Neuron (in vitro differentiated cells): ENCODE results near the gene CPSF4.
"Not testable (repeated sequence)": the region's sequence is repeated elsewhere in the genome, so short reads cannot be mapped to it uniquely, and the experiment has no call there.

Source experiments
- H2AFZ ChIP-seq: one replicate; pipeline ENCODE4 v1.6.1; 2013; ENCODE audit warnings: low read depth, mild to moderate bottlenecking, inconsistent platforms, low read length, moderate library complexity
- H3K27me3 ChIP-seq: one replicate; pipeline ENCODE4 v1.6.1; 2013; ENCODE audit warnings: low read length; ENCODE audit not compliant: insufficient read depth
- H3K36me3 ChIP-seq: one replicate; pipeline ENCODE4 v1.6.1; 2013; ENCODE audit warnings: low read length; ENCODE audit not compliant: insufficient read depth
- H3K4me1 ChIP-seq: one replicate; pipeline ENCODE4 v1.6.1; 2013; ENCODE audit warnings: low read length; ENCODE audit not compliant: insufficient read depth
- H3K4me3 ChIP-seq: 2 replicates; pipeline ENCODE4 v1.5.1; 2013; ENCODE audit warnings: mild to moderate bottlenecking, low read length, moderate library complexity
- H3K9me3 ChIP-seq: one replicate; pipeline ENCODE4 v1.6.1; 2013; ENCODE audit warnings: low read length

The CPSF4 gene

GRCh38 chr7:99419323-99420021 is 19.3 kb upstream of the CPSF4 start:
- Histone ChIP-seq H2AFZ (no peak overlapping the region), H3K36me3 (peaks cover 84% of the 10 kb centered on the region), H3K9me3 (peaks cover 5% of the 10 kb centered on the region), H3K4me1 (no peaks in the 10 kb centered on the region), H3K4me3 (no peak overlapping the region), H3K27me3 (no peaks in the 10 kb centered on the region)

DNA sequence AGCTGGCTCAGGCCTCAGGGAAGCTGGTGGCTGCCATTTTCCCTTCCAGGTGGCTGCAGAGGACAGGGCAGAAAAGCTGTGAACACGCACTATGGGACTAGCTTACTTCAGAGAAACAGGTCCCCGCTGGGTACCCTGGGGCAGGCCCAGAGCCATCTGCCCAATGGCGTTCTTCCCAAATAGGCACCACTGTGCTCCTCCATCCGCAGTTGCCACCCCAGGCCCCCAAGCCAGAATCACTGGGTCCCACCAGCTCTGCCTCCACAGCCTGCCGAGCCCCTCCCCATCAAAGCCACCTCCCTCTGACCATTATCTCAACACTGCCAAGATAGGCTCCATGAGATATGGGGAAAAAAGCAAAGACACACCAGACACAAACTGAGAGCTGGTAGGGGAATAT is 18.5 kb upstream of the CPSF4 start:
- Histone ChIP-seq H3K4me3 (no peak overlapping the region), H3K4me1 (no peaks in the 10 kb centered on the region), H3K27me3 (no peaks in the 10 kb centered on the region), H3K9me3 (peaks cover under 1% of the 10 kb centered on the region), H3K36me3 (peaks cover 84% of the 10 kb centered on the region), H2AFZ (no peak overlapping the region)

GRCh38 chr7:99420986-99421385 is 17.8 kb upstream of the CPSF4 start:
- H3K9me3 ChIP-seq: no peaks in the 10 kb centered on the region
- no peak overlapping the region for H2AFZ ChIP-seq
- no peaks in the 10 kb centered on the region for H3K4me1 ChIP-seq
- peaks cover 88% of the 10 kb centered on the region for H3K36me3 ChIP-seq
- H3K4me3 ChIP-seq: no peak overlapping the region
- no peaks in the 10 kb centered on the region for H3K27me3 ChIP-seq

- no peaks in the 10 kb centered on the region for H3K9me3 ChIP-seq
- H3K27me3 ChIP-seq: no peaks in the 10 kb centered on the region
- H3K4me1 ChIP-seq: no peaks in the 10 kb centered on the region
- H3K36me3 ChIP-seq: peaks cover 79% of the 10 kb centered on the region
- no peak overlapping the region for H2AFZ ChIP-seq
- H3K4me3 ChIP-seq: no peak overlapping the region
Measured at GRCh38 chr7:99422186-99422585, 16.6 kb upstream of the CPSF4 start.

GRCh38 chr7:99422625-99423024 is 16.1 kb upstream of the CPSF4 start:
- Histone ChIP-seq H2AFZ (no peak overlapping the region), H3K27me3 (no peaks in the 10 kb centered on the region), H3K9me3 (no peaks in the 10 kb centered on the region), H3K4me3 (no peak overlapping the region), H3K4me1 (no peaks in the 10 kb centered on the region), H3K36me3 (peaks cover 75% of the 10 kb centered on the region)

DNA sequence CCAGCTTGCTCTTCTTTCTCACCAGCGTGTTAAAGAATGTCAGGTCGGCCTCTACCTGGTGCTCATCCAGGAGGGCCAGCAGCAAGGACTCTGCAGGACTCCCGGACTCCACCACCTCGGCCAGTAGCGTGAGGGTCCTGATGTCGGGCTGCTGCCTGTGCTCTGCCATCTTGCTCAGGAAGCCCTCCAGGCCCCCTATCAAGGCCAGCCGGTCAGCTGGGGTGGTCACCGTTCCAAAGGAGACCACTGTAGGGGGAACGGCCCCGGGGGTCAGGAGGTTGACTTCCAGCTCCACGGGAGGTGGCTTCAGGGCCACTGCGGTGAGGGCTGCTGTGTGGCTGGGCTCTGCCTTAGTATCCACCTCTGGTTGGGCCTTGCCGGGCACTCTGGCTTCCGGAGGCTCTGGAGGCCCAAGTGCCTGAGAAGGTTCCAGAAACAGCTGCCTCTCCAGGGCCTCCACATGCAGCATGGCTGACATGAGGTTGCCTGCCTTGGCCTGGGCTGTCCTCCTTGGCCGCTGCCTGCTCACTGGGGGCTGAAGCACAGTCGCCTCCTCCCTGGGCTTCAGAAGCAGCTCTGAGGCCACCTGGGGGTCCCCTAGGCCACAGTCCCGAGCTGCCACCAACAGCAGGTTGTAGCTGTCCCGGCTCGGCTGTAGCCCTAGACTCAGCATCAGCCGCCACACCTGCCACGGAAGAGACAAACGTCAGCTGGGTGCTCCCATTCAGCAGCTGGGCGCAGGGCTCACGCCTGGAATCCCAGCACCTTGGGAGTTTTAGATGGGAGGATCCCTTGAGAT is 13.6 kb upstream of the CPSF4 start:
- H3K27me3 ChIP-seq: no peaks in the 10 kb centered on the region
- no peak overlapping the region for H2AFZ ChIP-seq
- H3K36me3 ChIP-seq: peaks cover 68% of the 10 kb centered on the region
- no peaks in the 10 kb centered on the region for H3K9me3 ChIP-seq
- no peak overlapping the region for H3K4me3 ChIP-seq
- H3K4me1 ChIP-seq: no peaks in the 10 kb centered on the region

DNA sequence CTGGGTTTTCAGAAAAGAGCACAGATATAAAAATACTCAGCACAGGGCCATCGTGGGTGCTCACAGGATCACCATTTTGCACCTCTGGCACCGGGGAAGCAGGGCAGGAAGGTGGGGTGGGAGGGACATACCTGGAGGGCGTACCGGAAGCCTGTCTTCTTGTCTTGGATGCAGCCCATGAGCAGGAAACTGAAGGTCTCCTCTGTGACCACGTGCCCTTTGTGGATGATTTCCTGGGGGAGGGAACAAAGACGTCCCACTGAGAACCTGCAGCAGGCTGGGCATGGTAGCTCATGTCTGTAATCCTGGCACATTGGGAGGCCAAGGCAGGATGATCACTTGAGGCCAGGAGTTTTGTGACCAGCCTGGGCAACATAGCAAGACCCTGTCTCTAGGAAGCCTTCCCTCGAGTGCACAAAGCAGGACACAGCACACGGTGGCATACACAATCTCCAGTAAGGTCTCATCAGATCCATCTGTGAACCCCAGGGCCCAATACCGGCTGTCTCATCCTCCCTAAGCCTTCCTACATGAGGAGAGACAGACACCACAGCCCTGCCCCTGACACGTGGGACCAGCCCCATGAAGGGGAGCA is 9.7 kb upstream of the CPSF4 start:
- Histone ChIP-seq H3K9me3 (no peaks in the 10 kb centered on the region), H3K4me3 (no peak overlapping the region), H3K27me3 (no peaks in the 10 kb centered on the region), H3K36me3 (peaks cover 67% of the 10 kb centered on the region), H2AFZ (no peak overlapping the region), H3K4me1 (no peaks in the 10 kb centered on the region)

GRCh38 chr7:99429756-99430155 is 9.0 kb upstream of the CPSF4 start:
- Histone ChIP-seq H3K36me3 (peaks cover 63% of the 10 kb centered on the region), H3K27me3 (no peaks in the 10 kb centered on the region), H3K4me3 (no peak overlapping the region), H3K4me1 (no peaks in the 10 kb centered on the region), H3K9me3 (no peaks in the 10 kb centered on the region), H2AFZ (no peak overlapping the region)

- H3K36me3 ChIP-seq: peaks cover 58% of the 10 kb centered on the region
- not testable (repeated sequence) for H2AFZ ChIP-seq, H3K4me3 ChIP-seq, H3K9me3 ChIP-seq, H3K4me1 ChIP-seq, H3K27me3 ChIP-seq
Measured at GRCh38 chr7:99431756-99432540, 6.8 kb upstream of the CPSF4 start.

- no peaks in the 10 kb centered on the region for H3K9me3 ChIP-seq
- H3K4me3 ChIP-seq: no peak overlapping the region
- H3K4me1 ChIP-seq: peaks cover 6% of the 10 kb centered on the region
- H2AFZ ChIP-seq: no peak overlapping the region
- H3K27me3 ChIP-seq: no peaks in the 10 kb centered on the region
- H3K36me3 ChIP-seq: peaks cover 58% of the 10 kb centered on the region
Measured at GRCh38 chr7:99433158-99433557, 5.6 kb upstream of the CPSF4 start.

DNA sequence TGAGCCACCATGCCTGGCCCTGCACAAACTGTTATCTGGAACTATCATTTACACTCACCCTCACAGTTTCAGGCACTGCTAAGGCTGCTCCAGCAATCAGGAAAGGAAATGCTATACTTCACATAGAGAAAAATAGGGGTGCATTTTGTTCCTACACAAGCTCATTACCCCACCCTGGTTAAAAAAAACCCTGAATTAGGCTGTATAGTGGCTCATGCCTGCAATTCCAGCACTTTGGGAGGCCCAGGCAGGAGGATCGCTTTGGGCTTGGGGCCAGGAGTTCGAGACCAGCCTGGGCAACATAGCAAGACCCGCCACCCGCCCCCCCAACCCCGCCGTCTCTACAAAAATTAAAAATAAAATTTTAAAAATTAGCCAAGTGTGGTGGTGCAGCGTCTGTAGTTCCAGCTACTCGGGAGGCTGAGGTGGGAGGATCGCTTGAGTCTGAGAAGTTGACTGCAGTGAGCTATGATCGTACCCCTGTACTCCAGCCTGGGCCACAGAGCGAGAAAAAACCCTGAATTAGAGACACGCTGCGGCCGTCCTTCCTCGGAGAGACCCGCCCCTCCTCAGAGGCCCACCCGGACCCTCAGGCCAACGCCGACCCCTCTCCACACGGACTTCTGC is 684 bp upstream of the CPSF4 start:
- peaks cover 33% of the 10 kb centered on the region for H3K36me3 ChIP-seq
- peak overlapping the region; percentile 99 for H3K4me3 ChIP-seq
- no peaks in the 10 kb centered on the region for H3K27me3 ChIP-seq
- no peaks in the 10 kb centered on the region for H3K9me3 ChIP-seq
- peaks cover 16% of the 10 kb centered on the region for H3K4me1 ChIP-seq
- H2AFZ ChIP-seq: peak overlapping the region; percentile 100

DNA sequence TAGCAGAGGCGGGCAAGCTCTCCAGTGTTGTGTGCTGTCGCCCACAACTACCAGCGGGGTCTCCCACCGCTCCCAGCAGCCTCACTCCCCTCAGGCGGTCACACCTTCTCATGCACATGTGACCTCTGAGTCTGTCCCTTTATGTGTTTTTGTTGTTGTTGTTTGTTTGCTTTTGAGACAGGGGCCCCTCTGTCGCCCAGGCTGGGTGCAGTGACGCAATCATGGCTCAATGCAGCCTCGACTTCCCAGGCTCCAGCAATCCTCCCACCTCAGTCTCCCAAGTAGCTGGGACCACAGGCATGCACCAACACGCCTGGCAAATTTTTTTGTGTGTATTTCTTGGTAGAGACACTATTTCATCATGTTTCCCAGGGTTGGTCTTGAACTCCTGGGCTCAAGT is 1.5 kb downstream of the CPSF4 start:
- H2AFZ ChIP-seq: no peak overlapping the region
- no peaks in the 10 kb centered on the region for H3K9me3 ChIP-seq
- H3K27me3 ChIP-seq: no peaks in the 10 kb centered on the region
- peak overlapping the region; percentile 99 for H3K4me3 ChIP-seq
- H3K36me3 ChIP-seq: peaks cover 36% of the 10 kb centered on the region
- H3K4me1 ChIP-seq: peaks cover 16% of the 10 kb centered on the region
